Keratinocyte (primary cell): ENCODE measurements around the gene SNAP29. TPM values are rescaled to one million over a fixed set of nuclear protein-coding genes. Genes with fewer than 3 reads are reported as not detected.

Source experiments
- DNase-seq: peaks from one replicate; pipeline ENCODE4 v3.0.0-alpha.2; 2011; ENCODE audit warnings: low read depth, missing footprints, low spot score
- FAIRE-seq: peaks from 2 replicates; lab custom pipeline; 2011; peaks lifted over from hg19 to GRCh38; lab: Jason Lieb, UNC
- H2AFZ ChIP-seq: 2 replicates; pipeline ENCODE4 v1.6.0; 2012; ENCODE audit warnings: low read length, control low read depth, inconsistent platforms; ENCODE audit not compliant: control insufficient read depth
- H3K27ac ChIP-seq: 2 replicates; pipeline ENCODE4 v1.5.1; 2011; ENCODE audit warnings: low read length; ENCODE audit not compliant: control insufficient read depth, insufficient read depth
- H3K27me3 ChIP-seq: 3 replicates; pipeline ENCODE4 v1.6.0; 2011; ENCODE audit warnings: low read length; ENCODE audit not compliant: control insufficient read depth, insufficient read depth; ENCODE audit errors: extremely low read depth
- H3K36me3 ChIP-seq, 2 experiments: 2 replicates in 1 of 2; 3 replicates in 1 of 2; pipeline ENCODE4 v1.5.1; 2011; ENCODE audit warnings: low read length in 2 of 2, mild to moderate bottlenecking in 1 of 2; ENCODE audit not compliant: control insufficient read depth in 2 of 2, insufficient read depth in 2 of 2; ENCODE audit errors: extremely low read depth in 1 of 2
- H3K4me1 ChIP-seq: 3 replicates; pipeline ENCODE4 v1.5.1; 2011; ENCODE audit warnings: low read length; ENCODE audit not compliant: control insufficient read depth, insufficient read depth; ENCODE audit errors: extremely low read depth
- H3K4me2 ChIP-seq: 3 replicates; pipeline ENCODE4 v1.6.0; 2011; ENCODE audit warnings: low read depth, low read length; ENCODE audit not compliant: control insufficient read depth, insufficient read depth; ENCODE audit errors: extremely low read depth
- H3K4me3 ChIP-seq, 3 experiments: fragments of 200-600 bp in 1 of 3; sonication (generic) in 1 of 3; 2 replicates in 2 of 3; 3 replicates in 1 of 3; pipeline ENCODE4 v1.5.1; 2011 to 2016; ENCODE audit warnings: low read length in 3 of 3, mild to moderate bottlenecking in 3 of 3, control low read depth in 2 of 3, inconsistent platforms in 1 of 3, low read depth in 1 of 3, mixed read lengths in 1 of 3, mixed run types in 1 of 3, moderate library complexity in 1 of 3; ENCODE audit not compliant: control insufficient read depth in 2 of 3, insufficient read depth in 2 of 3; ENCODE audit errors: extremely low read depth in 1 of 3
- H3K79me2 ChIP-seq: 2 replicates; pipeline ENCODE4 v1.6.0; 2012; ENCODE audit warnings: low read length; ENCODE audit not compliant: control insufficient read depth, insufficient read depth
- H3K9ac ChIP-seq: 3 replicates; pipeline ENCODE4 v1.6.0; 2011; ENCODE audit warnings: low read length; ENCODE audit not compliant: control insufficient read depth, insufficient read depth; ENCODE audit errors: extremely low read depth
- H3K9me1 ChIP-seq: 3 replicates; pipeline ENCODE4 v1.6.0; 2011; ENCODE audit warnings: low read length; ENCODE audit not compliant: control insufficient read depth, insufficient read depth; ENCODE audit errors: extremely low read depth
- H3K9me3 ChIP-seq: 2 replicates; pipeline ENCODE4 v1.5.1; 2012; ENCODE audit warnings: low read depth, low read length; ENCODE audit not compliant: control insufficient read depth
- H4K20me1 ChIP-seq: 3 replicates; pipeline ENCODE4 v1.6.0; 2011; ENCODE audit warnings: low read length; ENCODE audit not compliant: control insufficient read depth, insufficient read depth; ENCODE audit errors: extremely low read depth
- EZH2 ChIP-seq: IDR thresholded peaks from one replicate; pipeline ENCODE4 v1.6.1; 2012; ENCODE audit warnings: inconsistent platforms, mild to moderate bottlenecking, low read length, moderate library complexity
- dilution Hi-C: fragments of 300-500 bp; cut with MboI; formaldehyde crosslinking; loops from one replicate; pipeline ENCODE4 v1.7.0; 2020; ENCODE audit warnings: low sequenced_read_pairs; ENCODE audit not compliant: extremely low pct_ligation_motif_present
- polyA plus RNA-seq, 5 experiments: library from polyadenylated mRNA; depleted of rRNA in 3 of 5; stranded (reverse) in 3 of 5; stranded (forward) in 1 of 5; unstranded in 1 of 5; fragments of >200 nt; gene quantifications; 1 replicate in 1 of 5; 2 replicates in 3 of 5; 3 replicates in 1 of 5; pipeline versions ENCODE4 v1.2.1 to v1.2.3, GENCODE V29; 2011 to 2012; ENCODE audit warnings: missing spikeins in 2 of 5, low read depth in 1 of 5, low replicate concordance in 1 of 5
- TF ChIP-seq, protein P1 (sequence below), 3 experiments: IDR thresholded peaks in 1 of 3; conservative IDR thresholded peaks in 1 of 3; optimal IDR thresholded peaks in 1 of 3; 2 replicates in 2 of 3; 3 replicates in 1 of 3; pipeline versions ENCODE3 to v1.5.1; 2011; ENCODE audit warnings: low read length in 3 of 3, mild to moderate bottlenecking in 3 of 3, moderate library complexity in 2 of 3, control low read depth in 1 of 3, inconsistent platforms in 1 of 3; ENCODE audit not compliant: insufficient read depth in 2 of 3; ENCODE audit errors: extremely low read depth in 1 of 3

Gene SNAP29
- polyA plus RNA-seq, 1 donor (not counting 4 experiments of a cell fraction or from before 2014, with no cell fraction given) = 36.5 TPM

GRCh38 chr22:20834206-20834605, 24.6 kb upstream of the SNAP29 start:
- H3K36me3 ChIP-seq = peaks cover 2 to 5% of the 10 kb centered on the region in 2 experiments
- no peak overlapping the region for H3K9ac ChIP-seq
- H3K4me3 ChIP-seq = no peak overlapping the region
- no peaks in the 10 kb centered on the region for H4K20me1 ChIP-seq
- H3K9me1 ChIP-seq = no peaks in the 10 kb centered on the region
- H3K4me2 ChIP-seq = no peak overlapping the region
- dilution Hi-C loops = no loop called here
- FAIRE-seq (no peak), DNase-seq (no peak)
- no peaks in the 10 kb centered on the region for H3K27me3 ChIP-seq
- peaks cover under 1% of the 10 kb centered on the region for H3K79me2 ChIP-seq
- no peak overlapping the region for H2AFZ ChIP-seq
- no peaks in the 10 kb centered on the region for H3K9me3 ChIP-seq
- no peak overlapping the region for H3K27ac ChIP-seq
- TF ChIP-seq, protein P1, sequence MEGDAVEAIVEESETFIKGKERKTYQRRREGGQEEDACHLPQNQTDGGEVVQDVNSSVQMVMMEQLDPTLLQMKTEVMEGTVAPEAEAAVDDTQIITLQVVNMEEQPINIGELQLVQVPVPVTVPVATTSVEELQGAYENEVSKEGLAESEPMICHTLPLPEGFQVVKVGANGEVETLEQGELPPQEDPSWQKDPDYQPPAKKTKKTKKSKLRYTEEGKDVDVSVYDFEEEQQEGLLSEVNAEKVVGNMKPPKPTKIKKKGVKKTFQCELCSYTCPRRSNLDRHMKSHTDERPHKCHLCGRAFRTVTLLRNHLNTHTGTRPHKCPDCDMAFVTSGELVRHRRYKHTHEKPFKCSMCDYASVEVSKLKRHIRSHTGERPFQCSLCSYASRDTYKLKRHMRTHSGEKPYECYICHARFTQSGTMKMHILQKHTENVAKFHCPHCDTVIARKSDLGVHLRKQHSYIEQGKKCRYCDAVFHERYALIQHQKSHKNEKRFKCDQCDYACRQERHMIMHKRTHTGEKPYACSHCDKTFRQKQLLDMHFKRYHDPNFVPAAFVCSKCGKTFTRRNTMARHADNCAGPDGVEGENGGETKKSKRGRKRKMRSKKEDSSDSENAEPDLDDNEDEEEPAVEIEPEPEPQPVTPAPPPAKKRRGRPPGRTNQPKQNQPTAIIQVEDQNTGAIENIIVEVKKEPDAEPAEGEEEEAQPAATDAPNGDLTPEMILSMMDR (optimal IDR thresholded peaks at IDR 0.05 in 1 of 3, IDR thresholded peaks at IDR 0.05 in 1 of 3, conservative IDR thresholded peaks at IDR 0.05 in 1 of 3; ENCODE audit: extremely low read depth in 1 of 3, insufficient read depth in 2 of 3, low read length in 3 of 3) = no peak
- TF ChIP-seq EZH2 = no peak
- no peaks in the 10 kb centered on the region for H3K4me1 ChIP-seq

DNA sequence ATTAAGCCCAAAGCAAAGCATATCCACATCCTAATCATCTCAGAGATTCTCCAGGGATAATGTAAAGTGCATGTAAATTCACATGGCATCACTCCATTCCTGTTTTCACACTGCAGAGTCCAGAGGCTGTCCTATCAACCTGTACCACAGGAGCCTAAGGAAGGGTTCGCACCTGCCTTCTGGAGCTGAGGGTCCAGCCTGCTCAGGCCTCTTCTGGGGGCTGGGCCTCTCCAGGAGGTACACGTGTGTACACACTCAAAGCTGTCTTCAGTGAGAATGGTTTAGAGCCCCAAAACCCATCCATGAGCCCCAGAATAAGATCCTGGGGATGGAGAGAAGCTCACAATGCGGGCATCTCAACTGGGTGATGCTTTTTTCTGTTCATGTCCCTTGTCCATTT, 24.1 kb upstream of the SNAP29 start:
- no peak for TF ChIP-seq EZH2
- TF ChIP-seq, protein P1 (optimal IDR thresholded peaks at IDR 0.05 in 1 of 3, IDR thresholded peaks at IDR 0.05 in 1 of 3, conservative IDR thresholded peaks at IDR 0.05 in 1 of 3; ENCODE audit: extremely low read depth in 1 of 3, insufficient read depth in 2 of 3, low read length in 3 of 3) = no peak
- DNase-seq = no peak
- no peaks in the 10 kb centered on the region for H3K9me3 ChIP-seq
- H3K9ac ChIP-seq = no peak overlapping the region
- dilution Hi-C loops = no loop called here
- no peaks in the 10 kb centered on the region for H3K4me1 ChIP-seq
- no peak overlapping the region for H3K27ac ChIP-seq
- H3K4me3 ChIP-seq = no peak overlapping the region
- H3K9me1 ChIP-seq = no peaks in the 10 kb centered on the region
- H2AFZ ChIP-seq = no peak overlapping the region
- H3K27me3 ChIP-seq = no peaks in the 10 kb centered on the region
- H4K20me1 ChIP-seq = no peaks in the 10 kb centered on the region
- no peak overlapping the region for H3K4me2 ChIP-seq
- no peak for FAIRE-seq
- H3K79me2 ChIP-seq = peaks cover 2% of the 10 kb centered on the region
- H3K36me3 ChIP-seq = peaks cover 2 to 5% of the 10 kb centered on the region in 2 experiments
